H9 (cell line): ENCODE results near the gene B4GALNT2. TPM values are rescaled to one million over a fixed set of nuclear protein-coding genes. Genes with fewer than 3 reads are reported as not detected.

Experiments used
- DNase-seq: peaks from one replicate; pipeline ENCODE4 v3.0.0-alpha.2; 2017
- H2AFZ ChIP-seq: one replicate; pipeline ENCODE4 v1.6.1; 2013; ENCODE audit warnings: mild to moderate bottlenecking, low read length, control low read depth, moderate library complexity
- H2AK5ac ChIP-seq: 2 replicates; pipeline ENCODE4 v1.6.1; 2013; ENCODE audit warnings: low read length, control low read depth, mixed read lengths; ENCODE audit not compliant: insufficient read length
- H2BK120ac ChIP-seq: one replicate; pipeline ENCODE4 v1.6.1; 2013; ENCODE audit warnings: low read depth, mild to moderate bottlenecking, low read length, control low read depth, inconsistent platforms; ENCODE audit not compliant: poor library complexity, severe bottlenecking
- H2BK12ac ChIP-seq: 2 replicates; pipeline ENCODE4 v1.6.1; 2013; ENCODE audit warnings: low read length, control low read depth, mixed read lengths, low read depth; ENCODE audit not compliant: insufficient read length
- H2BK15ac ChIP-seq: 2 replicates; pipeline ENCODE4 v1.6.1; 2013; ENCODE audit warnings: low read depth, low read length, control low read depth
- H2BK20ac ChIP-seq: one replicate; pipeline ENCODE4 v1.6.1; 2013; ENCODE audit warnings: low read depth, mild to moderate bottlenecking, low read length, control low read depth, inconsistent platforms; ENCODE audit not compliant: poor library complexity, severe bottlenecking
- H2BK5ac ChIP-seq: 2 replicates; pipeline ENCODE4 v1.6.1; 2013; ENCODE audit warnings: low read length, control low read depth, mixed read lengths; ENCODE audit not compliant: insufficient read length
- H3K14ac ChIP-seq: 2 replicates; pipeline ENCODE4 v1.6.1; 2013; ENCODE audit warnings: low read length, control low read depth; ENCODE audit not compliant: insufficient read depth
- H3K18ac ChIP-seq: 2 replicates; pipeline ENCODE4 v1.6.1; 2013; ENCODE audit warnings: low read depth, mild to moderate bottlenecking, mixed read lengths, low read length, control low read depth; ENCODE audit not compliant: insufficient read length
- H3K23ac ChIP-seq: 2 replicates; pipeline ENCODE4 v1.6.1; 2013; ENCODE audit warnings: low read length, control low read depth, mixed read lengths, low read depth; ENCODE audit not compliant: insufficient read length
- H3K23me2 ChIP-seq: 2 replicates; pipeline ENCODE4 v1.6.1; 2013; ENCODE audit warnings: low read depth, mild to moderate bottlenecking, mixed read lengths, low read length, control low read depth; ENCODE audit not compliant: insufficient read length, poor library complexity, severe bottlenecking
- H3K27ac ChIP-seq: 2 replicates; pipeline ENCODE4 v1.5.1; 2013; ENCODE audit warnings: low read length, control low read depth, mixed read lengths, low read depth; ENCODE audit not compliant: insufficient read length
- H3K27me3 ChIP-seq: 2 replicates; pipeline ENCODE4 v1.6.1; 2013; ENCODE audit warnings: low read length, control low read depth, inconsistent platforms; ENCODE audit not compliant: insufficient read depth
- H3K4ac ChIP-seq: 2 replicates; pipeline ENCODE4 v1.6.1; 2013; ENCODE audit warnings: low read depth, mild to moderate bottlenecking, control low read depth, inconsistent platforms, low read length, moderate library complexity
- H3K4me1 ChIP-seq: 2 replicates; pipeline ENCODE4 v1.6.1; 2013; ENCODE audit warnings: low read length, control low read depth, inconsistent platforms; ENCODE audit not compliant: insufficient read depth
- H3K4me2 ChIP-seq: 2 replicates; pipeline ENCODE4 v1.6.1; 2013; ENCODE audit warnings: low read length, control low read depth, mixed read lengths; ENCODE audit not compliant: insufficient read length, insufficient read depth
- H3K56ac ChIP-seq: 2 replicates; pipeline ENCODE4 v1.6.1; 2013; ENCODE audit warnings: low read depth, mild to moderate bottlenecking, mixed read lengths, low read length, control low read depth; ENCODE audit not compliant: insufficient read length
- H3K79me1 ChIP-seq: 2 replicates; pipeline ENCODE4 v1.6.1; 2013; ENCODE audit warnings: low read depth, mild to moderate bottlenecking, moderate library complexity, low read length, control low read depth, inconsistent platforms; ENCODE audit not compliant: insufficient read depth, poor library complexity, severe bottlenecking
- H3K79me2 ChIP-seq: 2 replicates; pipeline ENCODE4 v1.6.1; 2013; ENCODE audit warnings: low read length, control low read depth, inconsistent platforms; ENCODE audit not compliant: insufficient read depth
- H3K9ac ChIP-seq: 2 replicates; pipeline ENCODE4 v1.6.1; 2013; ENCODE audit warnings: low read length, control low read depth, mixed read lengths; ENCODE audit not compliant: insufficient read length; ENCODE audit errors: extremely low read depth
- H3K9me3 ChIP-seq: one replicate; pipeline ENCODE4 v1.6.1; 2013; ENCODE audit warnings: low read depth, low read length, inconsistent platforms; ENCODE audit not compliant: control insufficient read depth
- H3T11ph ChIP-seq: one replicate; pipeline ENCODE4 v1.6.1; 2013; ENCODE audit warnings: mild to moderate bottlenecking, low read length, control low read depth, inconsistent platforms
- H4K20me1 ChIP-seq: one replicate; pipeline ENCODE4 v1.6.1; 2013; ENCODE audit not compliant: control insufficient read depth, insufficient read length, insufficient read depth
- H4K5ac ChIP-seq: 2 replicates; pipeline ENCODE4 v1.6.1; 2013; ENCODE audit warnings: low read depth, mild to moderate bottlenecking, mixed read lengths, low read length, control low read depth; ENCODE audit not compliant: insufficient read length
- H4K8ac ChIP-seq: replicated peaks from 2 replicates; pipeline ENCODE4 v1.6.1; 2013; ENCODE audit warnings: low read length, control low read depth, mixed read lengths, low read depth; ENCODE audit not compliant: insufficient read length
- H4K91ac ChIP-seq: 2 replicates; pipeline ENCODE4 v1.6.1; 2013; ENCODE audit warnings: low read depth, mild to moderate bottlenecking, moderate library complexity, mixed read lengths, low read length, control low read depth; ENCODE audit not compliant: insufficient read length
- H3K27ac Mint-ChIP-seq, 3 experiments: 2 replicates in 2 of 3; 3 replicates in 1 of 3; pipeline ENCODE4 v1.8.0; 2020 to 2021; ENCODE audit warnings: mixed read lengths in 3 of 3, mild to moderate bottlenecking in 1 of 3, moderate library complexity in 1 of 3
- H3K27me3 Mint-ChIP-seq: 2 replicates; pipeline ENCODE4 v1.8.0; 2021; ENCODE audit warnings: low read depth, mild to moderate bottlenecking, moderate library complexity, mixed read lengths
- H3K36me3 Mint-ChIP-seq, 3 experiments: 2 replicates in 2 of 3; 3 replicates in 1 of 3; pipeline ENCODE4 v1.8.0; 2020 to 2021; ENCODE audit warnings: low read depth in 3 of 3, mixed read lengths in 3 of 3; ENCODE audit not compliant: insufficient read depth in 1 of 3
- H3K4me1 Mint-ChIP-seq, 2 experiments: 2 replicates each; pipeline ENCODE4 v1.8.0; 2020; ENCODE audit warnings: mixed read lengths in 2 of 2
- H3K4me3 Mint-ChIP-seq, 2 experiments: 2 replicates in 1 of 2; 3 replicates in 1 of 2; pipeline ENCODE4 v1.8.0; 2020 to 2021; ENCODE audit warnings: mild to moderate bottlenecking in 2 of 2, mixed read lengths in 2 of 2, moderate library complexity in 1 of 2
- H3K9me3 Mint-ChIP-seq, 2 experiments: 2 replicates in 1 of 2; 3 replicates in 1 of 2; pipeline ENCODE4 v1.8.0; 2020; ENCODE audit warnings: mild to moderate bottlenecking in 2 of 2, mixed read lengths in 2 of 2, moderate library complexity in 1 of 2
- CTCF ChIP-seq: fragments of 200-600 bp; sonication (generic); conservative IDR thresholded peaks from 3 replicates; pipeline ENCODE4 v1.8.0; 2021; ENCODE audit warnings: antibody characterized with exemption, mild to moderate bottlenecking
- WGBS: extraction: QIAGEN DNeasy Blood & Tissue Kit; methylation state at CpG from one replicate; pipeline ENCODE4 v1.1.7; 2013; ENCODE audit warnings: missing lambda C conversion rate, low lambda C conversion rate, mixed read lengths; ENCODE audit not compliant: insufficient read length; ENCODE audit errors: extremely low coverage; 5-methylcytosine and 5-hydroxymethylcytosine counted together
- total RNA-seq: library from RNA; stranded (reverse); gene quantifications from 2 replicates; pipeline ENCODE4 v1.2.1, GENCODE V29; 2021

B4GALNT2 gene
- total RNA-seq, 1 experiment from 2014 or later = not detected

- no peak overlapping the region for H3K18ac ChIP-seq
- Mint-ChIP-seq H3K4me3 (no peak overlapping the region), H3K36me3 (no peaks in the 10 kb centered on the region; a peak in 1 of 7 replicates), H3K9me3 (no peaks in the 10 kb centered on the region; a peak in 1 of 5 replicates), H3K4me1 (peaks cover 32 to 34% of the 10 kb centered on the region in 2 experiments), H3K27me3 (no peaks in the 10 kb centered on the region), H3K27ac (no peak overlapping the region)
- H3K4ac ChIP-seq = no peak overlapping the region
- no peak overlapping the region for H4K8ac ChIP-seq
- H3K23me2 ChIP-seq = no peaks in the 10 kb centered on the region
- no peaks in the 10 kb centered on the region for H3K79me2 ChIP-seq
- no peak overlapping the region for H3K27ac ChIP-seq
- no peak overlapping the region for H3K9ac ChIP-seq
- H2AFZ ChIP-seq = no peak overlapping the region
- H2BK12ac ChIP-seq = no peak overlapping the region
- H4K20me1 ChIP-seq = no peaks in the 10 kb centered on the region
- no peak overlapping the region for H3K23ac ChIP-seq
- H3K27me3 ChIP-seq = no peaks in the 10 kb centered on the region
- no peak overlapping the region for H3T11ph ChIP-seq
- no peak for DNase-seq
- no peaks in the 10 kb centered on the region for H3K9me3 ChIP-seq
- peaks cover 8% of the 10 kb centered on the region; the same call in 1 of the 2 replicates for H3K4me1 ChIP-seq
- H2BK20ac ChIP-seq = no peak overlapping the region
- no peak overlapping the region for H2BK5ac ChIP-seq
- no peak overlapping the region for H2AK5ac ChIP-seq
- no peak overlapping the region for H3K14ac ChIP-seq
- no peak overlapping the region for H3K4me2 ChIP-seq
- WGBS = no CpG with 5 or more reads among the region's 1 CpG
- no peak overlapping the region for H4K5ac ChIP-seq
- no peaks in the 10 kb centered on the region for H3K79me1 ChIP-seq
- no peak for TF ChIP-seq CTCF
- no peak overlapping the region for H2BK15ac ChIP-seq
- H4K91ac ChIP-seq = no peak overlapping the region
- H2BK120ac ChIP-seq = no peak overlapping the region
- H3K56ac ChIP-seq = no peak overlapping the region
These were observed 25.4 kb upstream of the B4GALNT2 start for GRCh38 chr17:49107211-49107557.
